Hematopoietic multipotent progenitor cell (in vitro differentiated cells): Measurements from ENCODE around the gene VPS9D1. TPM values are rescaled to one million over a fixed set of nuclear protein-coding genes. Genes with fewer than 3 reads are reported as not detected.

Source experiments
- DNase-seq, 3 donors: peaks; one replicate each; pipeline ENCODE4 v3.0.0-alpha.2; 2011 to 2015; ENCODE audit warnings: low read depth in 2 of 3, low spot score in 2 of 3
- total RNA-seq: library from RNA; depleted of rRNA; stranded (reverse); fragments of >200 nt; gene quantifications from one replicate; pipeline ENCODE4 v1.2.3, GENCODE V29; 2012

VPS9D1 gene
- total RNA-seq, result 5.1 TPM

- peak; percentile 71 to 88 (median 82) for DNase-seq
These were observed at the start of gene VPS9D1, which contains the start of gene ZNF276 for GRCh38 chr16:89720813-89721545. TSS of gene VPS9D1 (minus strand) at chr16:89720898. CDS start at chr16:89720861, 37 bp downstream. TSS of gene ZNF276 (plus strand) at chr16:89721537. CDS start at chr16:89721641, 104 bp downstream.

- DNase-seq, result no peak
These were observed 49.7 kb upstream of the VPS9D1 start for GRCh38 chr16:89770367-89770766.

GRCh38 chr16:89765292-89765830, 44.7 kb upstream of the VPS9D1 start:
- DNase-seq, result no peak

GRCh38 chr16:89764711-89765201, 44.1 kb upstream of the VPS9D1 start:
- DNase-seq, result peak in 2 of 3 donors; percentile 74 to 87

GRCh38 chr16:89761304-89761922, 40.7 kb upstream of the VPS9D1 start:
- peak in 2 of 3 donors; percentile 26 to 73 for DNase-seq

- DNase-seq, result no peak
These were observed 39.1 kb upstream of the VPS9D1 start for GRCh38 chr16:89759746-89760340.

GRCh38 chr16:89749637-89750036, 28.9 kb upstream of the VPS9D1 start:
- DNase-seq, result peak in 2 of 3 donors; percentile 39 to 54

GRCh38 chr16:89748921-89749320, 28.2 kb upstream of the VPS9D1 start:
- DNase-seq, result no peak

- no peak for DNase-seq
These were observed 27.4 kb upstream of the VPS9D1 start for GRCh38 chr16:89748076-89748475.

GRCh38 chr16:89746043-89746442, 25.3 kb upstream of the VPS9D1 start:
- no peak for DNase-seq

GRCh38 chr16:89744813-89745212, 24.1 kb upstream of the VPS9D1 start:
- DNase-seq, result no peak

GRCh38 chr16:89742948-89743347, 22.2 kb upstream of the VPS9D1 start:
- DNase-seq, result no peak

- no peak for DNase-seq
These were observed 20.8 kb upstream of the VPS9D1 start for GRCh38 chr16:89741342-89742014.

GRCh38 chr16:89739383-89739782, 18.7 kb upstream of the VPS9D1 start:
- DNase-seq, result no peak

- DNase-seq, result no peak
These were observed 18.0 kb upstream of the VPS9D1 start for GRCh38 chr16:89738538-89739317.

GRCh38 chr16:89738072-89738377, 17.3 kb upstream of the VPS9D1 start:
- no peak for DNase-seq

GRCh38 chr16:89737341-89738071, 16.8 kb upstream of the VPS9D1 start:
- DNase-seq, result peak in 1 of 3 donors; percentile 42

GRCh38 chr16:89736554-89736953, 15.9 kb upstream of the VPS9D1 start:
- no peak for DNase-seq

GRCh38 chr16:89733792-89734191, 13.1 kb upstream of the VPS9D1 start:
- no peak for DNase-seq
